HepG2 (cell line): Measurements from ENCODE around the gene CENATAC. TPM values are rescaled to one million over a fixed set of nuclear protein-coding genes. Genes with fewer than 3 reads are reported as not detected.

Experiments used
- ARHGAP35 ChIP-seq: sonication (generic); formaldehyde crosslinking; IDR thresholded peaks from 2 replicates; pipeline ENCODE4 v1.9.0; 2022; ENCODE audit warnings: mild to moderate bottlenecking, inconsistent platforms, moderate library complexity, missing genetic modification reagents, borderline replicate concordance
- ZNF20 ChIP-seq: sonication (generic); formaldehyde crosslinking; IDR thresholded peaks from 2 replicates; pipeline ENCODE4 v1.4.0; 2020; ENCODE audit warnings: mild to moderate bottlenecking, moderate library complexity, missing genetic modification reagents
- ZNF446 ChIP-seq: sonication (generic); formaldehyde crosslinking; IDR thresholded peaks from 2 replicates; pipeline ENCODE4 v1.5.0; 2020; ENCODE audit warnings: mild to moderate bottlenecking, missing genetic modification reagents
- ZNF772 ChIP-seq: sonication (generic); formaldehyde crosslinking; IDR thresholded peaks from 2 replicates; pipeline ENCODE4 v1.5.0; 2020; ENCODE audit warnings: mild to moderate bottlenecking, missing genetic modification reagents
- ZNF839 ChIP-seq: sonication (generic); formaldehyde crosslinking; IDR thresholded peaks from 2 replicates; pipeline ENCODE4 v1.4.0; 2020; ENCODE audit warnings: missing genetic modification reagents, mild to moderate bottlenecking, borderline replicate concordance
- ZNF891 ChIP-seq: sonication (generic); formaldehyde crosslinking; IDR thresholded peaks from 2 replicates; pipeline ENCODE4 v1.5.0; 2020; ENCODE audit warnings: mild to moderate bottlenecking, missing genetic modification reagents
- polyA plus RNA-seq, 8 experiments: library from polyadenylated mRNA; depleted of rRNA in 3 of 8; stranded (reverse) in 7 of 8; unstranded in 1 of 8; fragments of >200 nt; fragmentation: Illumina TruSeq in 4 of 8; extraction: Trizol in 4 of 8; gene quantifications; 2 replicates each; pipeline versions ENCODE4 v1.2.1 to v1.2.3, GENCODE V29; 2011 to 2016; ENCODE audit warnings: low read depth in 4 of 8, missing spikeins in 1 of 8, mixed read lengths in 1 of 8; ENCODE audit not compliant: insufficient read depth in 1 of 8
- total RNA-seq, 5 experiments: library from RNA; depleted of rRNA; stranded (reverse); fragments of >200 nt; fragmentation: Illumina TruSeq; extraction: Trizol; gene quantifications; 2 replicates each; pipeline ENCODE4 v1.2.3, GENCODE V29; 2016; ENCODE audit warnings: low read depth in 1 of 5
- TF ChIP-seq, protein P1 (sequence below): sonication (generic); formaldehyde crosslinking; IDR thresholded peaks from 2 replicates; pipeline ENCODE4 v1.5.0; 2020; ENCODE audit warnings: mild to moderate bottlenecking, missing genetic modification reagents, borderline replicate concordance
- TF ChIP-seq, protein P2 (sequence below): sonication (generic); formaldehyde crosslinking; IDR thresholded peaks from 2 replicates; pipeline ENCODE4 v1.8.0; 2022; ENCODE audit warnings: mild to moderate bottlenecking, missing genetic modification reagents; ENCODE audit not compliant: insufficient replicate concordance
- TF ChIP-seq, protein P3 (sequence below): sonication (generic); formaldehyde crosslinking; IDR thresholded peaks from 2 replicates; pipeline ENCODE4 v1.4.0; 2020; ENCODE audit warnings: missing genetic modification reagents

CENATAC gene
- total and polyA plus RNA-seq, 2 of the 13 experiments (the other 11 are each of a cell fraction or from before 2014, with no cell fraction given) = 21.7 to 25.0 TPM

DNA sequence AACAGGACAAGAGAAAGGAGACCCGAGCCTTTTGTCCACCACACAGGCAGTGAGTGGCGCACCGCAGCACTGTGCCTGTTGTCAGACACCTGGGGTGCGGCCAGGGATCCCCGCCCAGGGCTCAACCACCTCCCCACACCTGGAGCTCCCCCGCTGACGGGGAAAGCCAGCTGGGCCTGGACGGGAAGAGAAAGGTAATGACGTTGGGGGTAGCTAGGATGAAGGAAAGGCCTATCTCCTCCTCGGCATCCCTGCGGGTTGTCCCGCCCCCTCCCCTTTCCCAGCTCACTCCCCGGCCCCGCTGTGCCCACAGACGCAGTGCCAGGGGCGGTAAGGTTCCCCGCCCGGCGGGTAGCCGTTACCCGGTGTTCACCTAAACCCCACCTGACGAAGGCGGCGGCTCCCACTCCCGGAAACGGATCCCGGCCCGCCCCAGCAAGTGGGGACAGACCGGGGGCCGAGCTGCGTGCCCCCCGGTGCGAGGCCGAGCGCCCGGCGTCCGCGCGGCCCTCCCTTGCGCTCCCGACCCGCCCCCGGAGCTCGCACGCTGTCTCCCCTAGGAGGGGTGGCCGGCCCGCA lies 58.6 kb downstream of the CENATAC start (continued):
- TF ChIP-seq ARHGAP35 (CRISPR knock-in tag) (0 out of 2 replicates have a peak, but pooled peaks have one; percentile 36), ZNF839 (CRISPR knock-in tag) (0 out of 2 replicates have a peak, but pooled peaks have one; percentile 80), ZNF772 (CRISPR knock-in tag) (no peak), ZNF891 (CRISPR knock-in tag) (peak; percentile 34; the same call in 1 of the 2 replicates), ZNF446 (CRISPR knock-in tag) (peak; percentile 46), ZNF20 (CRISPR knock-in tag) (0 out of 2 replicates have a peak, but pooled peaks have one; percentile 37)
- TF ChIP-seq, protein P1, sequence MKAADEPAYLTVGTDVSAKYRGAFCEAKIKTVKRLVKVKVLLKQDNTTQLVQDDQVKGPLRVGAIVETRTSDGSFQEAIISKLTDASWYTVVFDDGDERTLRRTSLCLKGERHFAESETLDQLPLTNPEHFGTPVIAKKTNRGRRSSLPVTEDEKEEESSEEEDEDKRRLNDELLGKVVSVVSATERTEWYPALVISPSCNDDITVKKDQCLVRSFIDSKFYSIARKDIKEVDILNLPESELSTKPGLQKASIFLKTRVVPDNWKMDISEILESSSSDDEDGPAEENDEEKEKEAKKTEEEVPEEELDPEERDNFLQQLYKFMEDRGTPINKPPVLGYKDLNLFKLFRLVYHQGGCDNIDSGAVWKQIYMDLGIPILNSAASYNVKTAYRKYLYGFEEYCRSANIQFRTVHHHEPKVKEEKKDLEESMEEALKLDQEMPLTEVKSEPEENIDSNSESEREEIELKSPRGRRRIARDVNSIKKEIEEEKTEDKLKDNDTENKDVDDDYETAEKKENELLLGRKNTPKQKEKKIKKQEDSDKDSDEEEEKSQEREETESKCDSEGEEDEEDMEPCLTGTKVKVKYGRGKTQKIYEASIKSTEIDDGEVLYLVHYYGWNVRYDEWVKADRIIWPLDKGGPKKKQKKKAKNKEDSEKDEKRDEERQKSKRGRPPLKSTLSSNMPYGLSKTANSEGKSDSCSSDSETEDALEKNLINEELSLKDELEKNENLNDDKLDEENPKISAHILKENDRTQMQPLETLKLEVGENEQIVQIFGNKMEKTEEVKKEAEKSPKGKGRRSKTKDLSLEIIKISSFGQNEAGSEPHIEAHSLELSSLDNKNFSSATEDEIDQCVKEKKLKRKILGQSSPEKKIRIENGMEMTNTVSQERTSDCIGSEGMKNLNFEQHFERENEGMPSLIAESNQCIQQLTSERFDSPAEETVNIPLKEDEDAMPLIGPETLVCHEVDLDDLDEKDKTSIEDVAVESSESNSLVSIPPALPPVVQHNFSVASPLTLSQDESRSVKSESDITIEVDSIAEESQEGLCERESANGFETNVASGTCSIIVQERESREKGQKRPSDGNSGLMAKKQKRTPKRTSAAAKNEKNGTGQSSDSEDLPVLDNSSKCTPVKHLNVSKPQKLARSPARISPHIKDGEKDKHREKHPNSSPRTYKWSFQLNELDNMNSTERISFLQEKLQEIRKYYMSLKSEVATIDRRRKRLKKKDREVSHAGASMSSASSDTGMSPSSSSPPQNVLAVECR (CRISPR knock-in tag) = peak; percentile 6; the same call in 1 of the 2 replicates
- TF ChIP-seq, protein P2, sequence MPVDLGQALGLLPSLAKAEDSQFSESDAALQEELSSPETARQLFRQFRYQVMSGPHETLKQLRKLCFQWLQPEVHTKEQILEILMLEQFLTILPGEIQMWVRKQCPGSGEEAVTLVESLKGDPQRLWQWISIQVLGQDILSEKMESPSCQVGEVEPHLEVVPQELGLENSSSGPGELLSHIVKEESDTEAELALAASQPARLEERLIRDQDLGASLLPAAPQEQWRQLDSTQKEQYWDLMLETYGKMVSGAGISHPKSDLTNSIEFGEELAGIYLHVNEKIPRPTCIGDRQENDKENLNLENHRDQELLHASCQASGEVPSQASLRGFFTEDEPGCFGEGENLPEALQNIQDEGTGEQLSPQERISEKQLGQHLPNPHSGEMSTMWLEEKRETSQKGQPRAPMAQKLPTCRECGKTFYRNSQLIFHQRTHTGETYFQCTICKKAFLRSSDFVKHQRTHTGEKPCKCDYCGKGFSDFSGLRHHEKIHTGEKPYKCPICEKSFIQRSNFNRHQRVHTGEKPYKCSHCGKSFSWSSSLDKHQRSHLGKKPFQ (CRISPR knock-in tag) = peak; percentile 47
- TF ChIP-seq, protein P3, sequence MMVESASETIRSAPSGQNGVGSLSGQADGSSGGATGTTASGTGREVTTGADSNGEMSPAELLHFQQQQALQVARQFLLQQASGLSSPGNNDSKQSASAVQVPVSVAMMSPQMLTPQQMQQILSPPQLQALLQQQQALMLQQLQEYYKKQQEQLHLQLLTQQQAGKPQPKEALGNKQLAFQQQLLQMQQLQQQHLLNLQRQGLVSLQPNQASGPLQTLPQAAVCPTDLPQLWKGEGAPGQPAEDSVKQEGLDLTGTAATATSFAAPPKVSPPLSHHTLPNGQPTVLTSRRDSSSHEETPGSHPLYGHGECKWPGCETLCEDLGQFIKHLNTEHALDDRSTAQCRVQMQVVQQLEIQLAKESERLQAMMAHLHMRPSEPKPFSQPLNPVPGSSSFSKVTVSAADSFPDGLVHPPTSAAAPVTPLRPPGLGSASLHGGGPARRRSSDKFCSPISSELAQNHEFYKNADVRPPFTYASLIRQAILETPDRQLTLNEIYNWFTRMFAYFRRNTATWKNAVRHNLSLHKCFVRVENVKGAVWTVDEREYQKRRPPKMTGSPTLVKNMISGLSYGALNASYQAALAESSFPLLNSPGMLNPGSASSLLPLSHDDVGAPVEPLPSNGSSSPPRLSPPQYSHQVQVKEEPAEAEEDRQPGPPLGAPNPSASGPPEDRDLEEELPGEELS (CRISPR knock-in tag) = 0 out of 2 replicates have a peak, but pooled peaks have one; percentile 24
- TF ChIP-seq, all 625 proteins: peak for 39
